HG03432 (cell line): ENCODE results near the gene IKBIP.
A peak's percentile ranks its signal among the peaks of the same experiment; 100 is the strongest.
"Not testable (repeated sequence)": the region's sequence is repeated elsewhere in the genome, so short reads cannot be mapped to it uniquely, and the experiment has no call there.

Experiments
- ATAC-seq: cut with Tn5 transposase; IDR thresholded peaks from one replicate; pipeline ENCODE4 v1.9.1; 2021; ENCODE audit warnings: mild to moderate bottlenecking, moderate library complexity; ENCODE audit not compliant: unreplicated experiment

The IKBIP gene

GRCh38 chr12:98638009-98638408, 6.6 kb downstream of the IKBIP start:
- no peak for ATAC-seq

GRCh38 chr12:98637068-98637467, 7.5 kb downstream of the IKBIP start:
- ATAC-seq = no peak

GRCh38 chr12:98635657-98636323, 8.8 kb downstream of the IKBIP start:
- ATAC-seq = peak; percentile 94

- no peak for ATAC-seq
These were observed 25.6 kb downstream of the IKBIP start for GRCh38 chr12:98618952-98619351.

GRCh38 chr12:98612696-98613334, 31.8 kb downstream of the IKBIP start:
- ATAC-seq = peak; percentile 91

GRCh38 chr12:98610596-98610995, 34.0 kb downstream of the IKBIP start:
- ATAC-seq = no peak

- no peak for ATAC-seq
These were observed 38.1 kb downstream of the IKBIP start for GRCh38 chr12:98606359-98606988.

- no peak for ATAC-seq
These were observed 42.7 kb downstream of the IKBIP start for GRCh38 chr12:98601924-98602323.

GRCh38 chr12:98597313-98597712, 47.3 kb downstream of the IKBIP start:
- ATAC-seq = not testable (repeated sequence)

- no peak for ATAC-seq
These were observed 49.2 kb downstream of the IKBIP start for GRCh38 chr12:98595243-98595988.

- ATAC-seq = no peak
These were observed 50.3 kb downstream of the IKBIP start for GRCh38 chr12:98594050-98594835.

GRCh38 chr12:98593351-98594049, 51.1 kb downstream of the IKBIP start, which contains the start of gene SLC25A3:
TSS of gene SLC25A3 (plus strand) at chr12:98593686. CDS start at chr12:98593979, 293 bp downstream.
- peak; percentile 99 for ATAC-seq

- no peak for ATAC-seq
These were observed 51.7 kb downstream of the IKBIP start for GRCh38 chr12:98592825-98593322.

GRCh38 chr12:98591209-98591608, 53.4 kb downstream of the IKBIP start:
- no peak for ATAC-seq

- ATAC-seq = no peak
These were observed 57.5 kb downstream of the IKBIP start for GRCh38 chr12:98587084-98587483.

GRCh38 chr12:98582093-98582492, 62.5 kb downstream of the IKBIP start:
- ATAC-seq = no peak

GRCh38 chr12:98581101-98581500, 63.5 kb downstream of the IKBIP start:
- no peak for ATAC-seq

GRCh38 chr12:98580695-98581094, 63.9 kb downstream of the IKBIP start:
- no peak for ATAC-seq

GRCh38 chr12:98579835-98580234, 64.8 kb downstream of the IKBIP start:
- no peak for ATAC-seq

- no peak for ATAC-seq
These were observed 65.2 kb downstream of the IKBIP start for GRCh38 chr12:98579347-98579746.
